ENCODE measurements around the gene EBF3.

DNA sequence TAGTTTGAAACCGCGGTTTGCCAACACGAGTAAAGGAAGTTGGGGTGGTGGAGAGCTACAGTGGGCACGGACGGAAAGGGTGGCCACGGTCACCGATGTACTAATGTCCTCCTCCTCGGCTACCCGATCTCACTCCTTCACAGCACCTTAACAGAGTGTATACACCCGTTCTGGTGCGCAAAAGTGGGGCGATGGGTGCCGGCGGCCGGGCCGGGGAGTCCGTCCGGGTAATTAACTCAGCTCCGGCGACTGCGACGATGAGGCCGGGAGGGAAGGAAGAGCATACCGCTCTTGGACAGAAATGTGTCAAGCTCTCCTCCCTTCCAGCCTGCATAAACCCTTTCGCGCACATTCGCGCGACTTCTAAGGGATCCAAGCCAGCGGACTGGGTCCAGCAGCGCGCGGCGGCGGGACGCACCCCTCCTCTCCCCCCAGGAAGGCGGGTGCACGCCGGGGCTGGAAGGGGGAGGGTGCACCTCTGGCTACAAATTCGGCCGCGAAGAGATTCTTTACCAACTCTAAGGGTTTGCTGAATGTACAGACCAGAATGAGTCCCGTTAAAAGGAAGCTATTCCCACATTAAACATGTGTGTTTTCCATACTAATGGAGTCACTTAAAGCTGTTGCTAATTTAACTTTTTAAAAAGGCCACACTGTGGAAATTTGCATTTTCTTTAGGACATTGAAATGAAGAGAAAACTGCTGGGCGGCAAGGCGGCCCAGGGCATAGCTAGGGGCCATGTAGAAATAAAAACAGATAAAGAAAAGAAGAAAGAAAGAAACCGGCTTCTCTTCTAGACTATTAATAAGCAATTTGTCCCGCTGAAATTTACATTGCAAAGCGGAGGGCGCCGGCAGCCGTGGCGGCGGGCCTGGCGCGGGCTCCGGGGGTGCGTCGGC, 6.6 kb upstream of the EBF3 start:
- TF ChIP-seq ZNF707 (CRISPR knock-in tag; conservative IDR thresholded peaks at IDR 0.05) (no peak), JUNB (CRISPR knock-in tag; conservative IDR thresholded peaks at IDR 0.05) (no peak), NR1H2 (CRISPR knock-in tag; IDR thresholded peaks at IDR 0.05) (no peak), TGIF2 (CRISPR knock-in tag; IDR thresholded peaks at IDR 0.05) (no peak), GATA2 (CRISPR knock-in tag; IDR thresholded peaks at IDR 0.05) (no peak), ZNF133 (CRISPR knock-in tag; IDR thresholded peaks at IDR 0.05) (no peak), RCOR1 (IDR thresholded peaks at IDR 0.05; ENCODE audit: borderline replicate concordance in 1 of 2, low read depth in 2 of 2, low read length in 2 of 2) (no peak), MAFG (tag; conservative IDR thresholded peaks at IDR 0.05) (no peak), MED1 (CRISPR knock-in tag; IDR thresholded peaks at IDR 0.05; ENCODE audit: borderline replicate concordance) (no peak), POLR2A (conservative IDR thresholded peaks at IDR 0.05) (no peak), SAP30 (IDR thresholded peaks at IDR 0.05; ENCODE audit: borderline replicate concordance, insufficient read depth, low read depth, low read length, poor library complexity, severe bottlenecking) (no peak), C11orf30 (IDR thresholded peaks at IDR 0.05; ENCODE audit: low read depth) (no peak)
- TF ChIP-seq, protein P1, sequence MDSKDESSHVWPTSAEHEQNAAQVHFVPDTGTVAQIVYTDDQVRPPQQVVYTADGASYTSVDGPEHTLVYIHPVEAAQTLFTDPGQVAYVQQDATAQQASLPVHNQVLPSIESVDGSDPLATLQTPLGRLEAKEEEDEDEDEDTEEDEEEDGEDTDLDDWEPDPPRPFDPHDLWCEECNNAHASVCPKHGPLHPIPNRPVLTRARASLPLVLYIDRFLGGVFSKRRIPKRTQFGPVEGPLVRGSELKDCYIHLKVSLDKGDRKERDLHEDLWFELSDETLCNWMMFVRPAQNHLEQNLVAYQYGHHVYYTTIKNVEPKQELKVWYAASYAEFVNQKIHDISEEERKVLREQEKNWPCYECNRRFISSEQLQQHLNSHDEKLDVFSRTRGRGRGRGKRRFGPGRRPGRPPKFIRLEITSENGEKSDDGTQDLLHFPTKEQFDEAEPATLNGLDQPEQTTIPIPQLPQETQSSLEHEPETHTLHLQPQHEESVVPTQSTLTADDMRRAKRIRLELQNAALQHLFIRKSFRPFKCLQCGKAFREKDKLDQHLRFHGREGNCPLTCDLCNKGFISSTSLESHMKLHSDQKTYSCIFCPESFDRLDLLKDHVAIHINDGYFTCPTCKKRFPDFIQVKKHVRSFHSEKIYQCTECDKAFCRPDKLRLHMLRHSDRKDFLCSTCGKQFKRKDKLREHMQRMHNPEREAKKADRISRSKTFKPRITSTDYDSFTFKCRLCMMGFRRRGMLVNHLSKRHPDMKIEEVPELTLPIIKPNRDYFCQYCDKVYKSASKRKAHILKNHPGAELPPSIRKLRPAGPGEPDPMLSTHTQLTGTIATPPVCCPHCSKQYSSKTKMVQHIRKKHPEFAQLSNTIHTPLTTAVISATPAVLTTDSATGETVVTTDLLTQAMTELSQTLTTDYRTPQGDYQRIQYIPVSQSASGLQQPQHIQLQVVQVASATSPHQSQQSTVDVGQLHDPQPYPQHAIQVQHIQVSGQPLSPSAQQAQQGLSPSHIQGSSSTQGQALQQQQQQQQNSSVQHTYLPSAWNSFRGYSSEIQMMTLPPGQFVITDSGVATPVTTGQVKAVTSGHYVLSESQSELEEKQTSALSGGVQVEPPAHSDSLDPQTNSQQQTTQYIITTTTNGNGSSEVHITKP (IDR thresholded peaks at IDR 0.05; ENCODE audit: partially characterized antibody), result no peak
